ENCODE measurements around the gene CLASRP. TPM values are rescaled to one million over a fixed set of nuclear protein-coding genes. Genes with fewer than 3 reads are reported as not detected.

Gene CLASRP
- total RNA-seq, 1 donor from 2014 or later = 45.6 TPM

DNA sequence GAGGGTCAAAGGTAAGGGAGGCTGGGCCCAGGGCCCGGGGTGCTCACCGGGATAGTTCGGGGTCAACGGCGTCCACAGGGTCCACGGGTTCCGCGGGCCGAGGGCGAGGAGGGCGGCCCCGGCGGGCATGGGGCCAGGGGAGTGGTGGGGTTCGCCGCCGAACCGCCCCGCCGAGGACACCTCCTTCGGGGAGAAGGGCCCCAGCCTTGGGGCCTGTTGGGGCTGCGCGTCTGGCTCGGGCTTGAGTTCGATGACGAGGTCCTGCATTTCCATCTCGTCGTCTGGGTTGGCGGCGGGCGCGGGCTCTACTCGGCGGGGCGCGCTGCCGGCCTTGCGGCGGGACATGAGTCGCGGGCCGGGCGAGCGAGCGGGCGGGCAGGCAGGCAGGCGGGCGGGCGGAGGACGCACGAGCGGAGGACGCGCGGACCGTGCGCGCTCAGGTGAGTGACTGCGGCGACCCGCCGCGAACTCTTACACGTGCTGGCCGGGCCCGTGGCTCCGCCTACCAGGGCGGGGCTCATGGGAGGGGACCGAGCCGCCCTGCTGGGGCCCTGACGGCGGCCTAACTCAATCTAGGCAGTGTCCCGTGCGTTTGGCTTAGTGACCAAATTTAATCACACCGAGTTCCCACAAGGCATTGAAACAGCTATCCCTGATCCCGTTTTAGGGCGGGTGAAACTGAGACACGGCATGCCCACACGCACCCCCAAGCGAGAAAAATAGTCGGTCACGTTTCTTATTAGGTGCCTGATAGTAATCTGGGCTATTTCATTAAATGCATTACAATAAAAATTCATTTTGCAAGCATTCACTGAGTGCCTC, 37.4 kb downstream of the CLASRP start, which contains the start of gene ZNF296:
Gene ZNF296, minus strand, starts transcription at position 450 of the 822 bp plus-strand sequence. Its CDS starts 105 bp downstream, at position 345.
- intact Hi-C loops (cut with DNase I) = loop anchor here (5.0 kb wide), 2 partner anchors 39 to 101 kb away; partner anchors contain the start of genes BLOC1S3, CLASRP and TRAPPC6A
- DNase-seq (ENCODE audit: low spot score) = peak; percentile 91

DNA sequence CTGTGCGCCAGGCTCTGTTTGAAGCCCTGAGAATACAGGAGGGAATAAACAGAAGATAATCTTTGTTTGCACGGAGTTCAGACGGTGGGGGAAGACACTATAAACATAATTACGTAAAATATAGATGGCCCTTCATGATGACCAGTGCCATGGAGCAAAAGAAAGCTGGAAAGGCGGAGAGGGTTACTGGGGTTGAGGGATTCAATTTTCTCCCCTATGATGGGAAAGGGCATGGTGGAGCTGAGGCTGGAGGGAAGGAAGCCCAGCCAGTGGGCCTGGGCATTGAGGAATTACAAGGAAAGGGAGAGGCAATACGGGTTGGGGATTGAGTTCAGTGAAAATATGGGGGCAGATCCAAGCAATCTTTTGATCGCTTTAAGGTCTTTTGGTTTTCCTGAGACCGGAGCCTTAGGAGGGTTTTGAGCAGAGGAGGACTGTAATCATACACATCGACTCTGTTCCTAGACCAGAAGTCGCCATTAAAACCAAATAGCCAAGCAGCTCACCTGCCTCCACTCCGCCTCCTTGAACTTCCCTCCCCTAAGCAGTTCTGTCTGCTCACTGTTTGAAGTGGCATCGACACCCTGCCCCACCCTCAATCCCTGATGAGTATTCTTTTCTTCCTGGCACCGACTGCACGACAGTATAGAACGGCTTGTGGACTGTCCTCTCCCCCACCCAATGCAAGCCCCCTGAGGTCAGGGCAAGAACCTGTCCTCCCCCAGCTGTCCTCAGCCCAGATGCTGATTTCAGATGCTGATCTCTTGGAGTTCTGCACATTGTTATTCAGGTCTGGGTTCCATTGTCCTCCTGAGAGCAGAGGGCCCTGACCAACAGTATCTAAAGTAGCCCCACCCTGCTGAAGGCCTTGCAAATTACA, 38.2 kb downstream of the CLASRP start:
- intact Hi-C loops (cut with DNase I) = loop anchor here (5.0 kb wide), 2 partner anchors 40 to 100 kb away; partner anchors contain the start of genes BLOC1S3, CLASRP and TRAPPC6A
- DNase-seq (ENCODE audit: low spot score) = no peak

DNA sequence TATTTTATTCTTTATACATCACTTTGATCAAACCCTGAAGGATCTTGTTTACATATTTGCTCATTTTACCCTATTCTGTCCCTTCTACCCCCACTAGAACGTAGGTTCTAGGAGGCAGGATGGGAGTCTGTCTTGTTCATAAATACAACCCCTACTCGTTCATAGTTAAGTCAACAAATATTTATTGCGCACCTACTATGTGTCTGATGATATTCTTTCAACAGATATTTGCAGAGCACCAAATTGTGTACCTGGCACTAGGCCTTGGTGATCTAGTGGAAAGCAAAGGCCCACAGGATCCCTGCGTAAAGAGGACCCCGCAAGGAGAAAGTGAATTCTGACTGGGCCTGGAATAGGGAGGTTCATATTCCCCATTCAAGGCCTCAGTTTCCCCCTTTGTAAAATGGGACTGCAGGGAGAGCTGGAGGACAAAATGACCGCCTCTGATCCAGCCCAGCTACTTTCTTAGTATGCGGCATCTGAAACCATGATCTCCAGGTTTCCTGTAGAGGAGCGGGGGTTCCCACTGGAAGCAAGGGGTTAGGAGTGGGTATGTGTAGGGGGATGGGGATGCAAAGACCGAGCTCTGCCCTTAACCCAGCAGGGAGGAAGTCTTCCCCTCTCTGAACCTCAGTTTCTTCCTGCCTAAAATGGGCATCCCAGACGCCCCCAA, 39.7 kb downstream of the CLASRP start:
- DNase-seq (ENCODE audit: low spot score) = no peak
- intact Hi-C loops (cut with DNase I) = loop anchor here (5.0 kb wide), 2 partner anchors 41 to 99 kb away; partner anchors contain the start of genes BLOC1S3, CLASRP and TRAPPC6A

DNA sequence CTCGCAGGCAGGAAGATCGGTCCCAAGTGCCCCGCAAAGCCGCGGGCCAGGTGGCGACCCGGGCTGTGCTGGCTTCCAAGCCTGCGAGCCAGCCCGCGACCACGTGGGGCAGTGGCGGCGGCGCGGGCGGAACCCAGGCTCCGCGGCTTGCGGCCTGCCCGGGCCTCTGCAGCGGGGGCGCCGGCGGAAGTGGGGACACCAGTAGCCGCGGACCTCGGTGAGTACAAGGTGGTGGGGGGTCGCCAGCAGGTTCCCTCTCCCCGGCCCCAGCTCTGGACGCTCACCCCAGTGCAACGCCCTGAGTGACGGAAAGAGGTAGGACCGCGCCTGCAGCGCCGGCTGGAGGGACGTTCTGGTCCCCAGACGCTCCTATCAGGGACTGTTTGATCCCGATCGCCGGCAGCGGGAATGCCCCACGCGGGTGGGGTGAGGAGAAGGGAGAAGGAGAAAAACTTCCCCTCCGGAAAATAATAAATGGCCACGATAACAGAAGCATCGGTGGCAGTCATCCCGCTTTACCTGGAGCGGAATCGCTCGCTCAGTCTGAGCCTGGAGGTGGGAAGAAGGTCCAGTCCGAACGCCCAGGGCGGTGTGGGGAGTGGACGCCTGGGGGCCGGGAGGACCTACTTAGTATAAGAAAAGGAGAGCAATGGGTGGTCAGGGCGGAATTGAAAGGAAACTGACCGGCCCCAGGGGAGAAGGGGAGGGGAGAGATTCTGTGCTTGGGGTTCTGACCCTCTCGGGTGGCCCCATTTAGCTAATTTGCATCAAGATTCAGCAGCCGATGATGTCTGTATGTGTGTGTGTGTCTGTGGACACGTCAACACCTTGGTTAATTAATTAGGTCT, 40.4 kb downstream of the CLASRP start, which contains the start of gene GEMIN7:
Gene GEMIN7, plus strand, starts transcription at position 198 of the 848 bp plus-strand sequence. CDS start 10,855 bp downstream, outside the sequence.
- no peak for DNase-seq (ENCODE audit: low spot score)
- intact Hi-C loops (cut with DNase I) = loop anchor here (5.0 kb wide), 2 partner anchors 42 to 98 kb away; partner anchors contain the start of genes BLOC1S3, CLASRP and TRAPPC6A

DNA sequence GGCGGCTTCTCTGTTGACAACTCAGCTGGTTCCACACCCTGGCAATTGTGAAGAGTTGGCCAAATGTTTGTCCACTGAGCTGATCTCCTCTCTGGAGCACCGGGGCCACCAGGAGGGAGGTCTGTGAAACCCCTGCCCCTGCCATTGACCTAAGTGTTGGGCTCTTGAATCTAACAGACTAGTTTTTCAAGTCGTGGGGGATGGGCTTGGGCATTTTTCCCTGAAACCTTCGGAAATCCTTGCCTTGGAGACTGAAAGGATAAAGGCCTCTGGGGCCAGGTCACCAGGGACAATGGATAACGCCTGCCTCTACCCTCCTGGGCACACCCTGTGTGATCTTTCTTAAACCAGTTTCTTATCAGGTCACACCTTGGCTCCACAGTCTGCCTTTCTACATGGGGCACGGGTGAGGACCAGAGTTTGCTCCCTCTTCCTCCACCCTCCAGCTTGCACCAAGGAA, 41.1 kb downstream of the CLASRP start:
- intact Hi-C loops (cut with DNase I) = loop anchor here (5.0 kb wide), 2 partner anchors 43 to 97 kb away; partner anchors contain the start of genes BLOC1S3, CLASRP and TRAPPC6A
- no peak for DNase-seq (ENCODE audit: low spot score)

DNA sequence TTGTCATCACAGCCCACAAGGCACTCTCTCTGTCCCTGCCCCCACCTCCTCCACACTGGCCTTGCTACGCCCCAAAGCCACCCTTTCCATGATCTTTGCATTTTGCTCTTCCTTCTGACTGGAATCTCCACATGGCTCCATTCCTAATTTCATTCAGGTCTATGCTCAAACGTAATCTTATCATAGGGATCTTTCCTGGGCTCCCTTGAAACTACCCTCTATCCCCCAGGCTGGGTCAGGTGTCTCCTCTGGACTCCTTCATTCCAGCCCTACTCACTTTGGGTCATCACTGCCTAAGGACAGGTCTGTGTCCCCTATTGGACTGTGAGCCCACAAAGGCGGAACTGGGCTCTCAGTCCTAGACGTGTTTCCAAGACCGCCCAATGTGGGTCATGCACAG, 43.3 kb downstream of the CLASRP start:
- DNase-seq (ENCODE audit: low spot score) = no peak
- intact Hi-C loops (cut with DNase I) = no loop called here

DNA sequence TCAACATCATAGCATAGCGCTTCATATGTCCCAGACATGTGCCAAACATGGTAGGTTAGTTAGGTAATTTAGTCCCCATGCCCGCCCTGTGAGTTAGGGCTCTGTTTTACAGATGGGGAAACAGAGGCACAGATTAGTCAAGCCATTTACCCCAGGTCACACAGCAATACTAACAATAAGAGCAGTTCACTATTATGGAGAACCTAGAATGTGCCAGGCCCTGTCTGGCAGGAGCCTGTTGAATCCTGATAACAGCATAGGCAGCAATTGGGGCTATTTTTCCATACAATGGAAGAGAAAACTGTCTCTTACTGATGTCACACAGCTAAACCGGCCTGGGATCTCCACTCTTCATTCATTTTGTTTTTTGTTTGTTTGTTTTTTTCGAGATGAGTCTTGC, 47.6 kb downstream of the CLASRP start:
- no peak for DNase-seq (ENCODE audit: low spot score)
- intact Hi-C loops (cut with DNase I) = no loop called here

DNA sequence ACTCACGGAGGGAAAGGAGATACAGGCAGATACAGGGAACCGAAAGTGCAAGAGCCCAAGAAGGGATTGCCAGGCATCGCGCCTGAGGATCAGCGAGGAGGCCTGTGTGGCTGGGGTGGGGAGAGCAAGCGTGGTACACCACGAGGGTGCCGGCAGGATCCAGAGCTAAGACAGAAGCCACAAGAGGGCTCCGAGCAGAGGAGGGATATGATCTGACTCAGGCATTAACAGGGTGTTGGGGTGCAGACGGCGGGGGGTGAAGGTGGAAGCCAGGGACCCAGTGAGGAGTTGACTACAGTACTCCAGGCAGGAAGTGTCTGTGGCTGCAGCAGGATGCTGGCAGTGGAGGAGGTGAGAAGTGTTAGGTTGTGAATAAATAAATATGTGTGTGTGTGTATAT, 48.7 kb downstream of the CLASRP start:
- DNase-seq (ENCODE audit: low spot score) = no peak
- intact Hi-C loops (cut with DNase I) = no loop called here

DNA sequence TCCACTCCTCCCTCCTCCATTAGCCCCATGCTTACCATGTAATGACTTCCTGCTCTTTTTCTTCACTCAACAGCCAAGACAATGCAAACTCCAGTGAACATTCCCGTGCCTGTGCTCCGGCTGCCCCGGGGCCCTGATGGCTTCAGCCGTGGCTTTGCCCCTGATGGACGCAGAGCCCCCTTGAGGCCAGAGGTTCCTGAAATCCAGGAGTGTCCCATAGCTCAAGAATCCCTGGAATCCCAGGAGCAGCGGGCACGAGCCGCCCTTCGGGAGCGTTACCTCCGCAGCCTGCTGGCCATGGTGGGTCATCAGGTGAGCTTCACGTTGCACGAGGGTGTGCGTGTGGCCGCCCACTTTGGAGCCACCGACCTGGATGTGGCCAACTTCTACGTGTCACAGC, 51.2 kb downstream of the CLASRP start:
- DNase-seq (ENCODE audit: low spot score) = no peak
- intact Hi-C loops (cut with DNase I) = loop anchor here (2.0 to 5.0 kb wide), 2 partner anchors 87 to 159 kb away; partner anchors contain the start of genes BLOC1S3 and TRAPPC6A

DNA sequence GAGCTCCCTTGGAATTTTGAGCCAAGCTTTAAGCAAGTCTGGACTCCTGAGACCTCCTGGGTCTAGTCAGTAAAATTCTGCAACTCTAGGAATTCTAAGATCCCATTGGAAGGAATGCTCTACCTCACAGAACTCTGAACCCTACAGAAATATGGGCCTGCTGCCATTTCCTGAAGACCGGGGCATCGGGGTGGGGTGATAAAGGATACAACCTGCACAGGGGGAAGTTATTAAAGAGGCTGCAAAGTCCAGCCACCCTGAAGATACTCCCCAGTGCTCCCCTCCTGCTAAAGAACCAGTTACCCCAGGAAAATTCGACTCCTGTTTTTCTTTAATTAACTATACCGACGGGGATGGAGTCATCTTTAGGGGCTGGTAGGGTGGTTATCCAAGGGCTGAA, 51.8 kb downstream of the CLASRP start:
- DNase-seq (ENCODE audit: low spot score) = no peak
- intact Hi-C loops (cut with DNase I) = loop anchor here (2.0 to 5.0 kb wide), 2 partner anchors 87 to 158 kb away; partner anchors contain the start of genes BLOC1S3 and TRAPPC6A

DNA sequence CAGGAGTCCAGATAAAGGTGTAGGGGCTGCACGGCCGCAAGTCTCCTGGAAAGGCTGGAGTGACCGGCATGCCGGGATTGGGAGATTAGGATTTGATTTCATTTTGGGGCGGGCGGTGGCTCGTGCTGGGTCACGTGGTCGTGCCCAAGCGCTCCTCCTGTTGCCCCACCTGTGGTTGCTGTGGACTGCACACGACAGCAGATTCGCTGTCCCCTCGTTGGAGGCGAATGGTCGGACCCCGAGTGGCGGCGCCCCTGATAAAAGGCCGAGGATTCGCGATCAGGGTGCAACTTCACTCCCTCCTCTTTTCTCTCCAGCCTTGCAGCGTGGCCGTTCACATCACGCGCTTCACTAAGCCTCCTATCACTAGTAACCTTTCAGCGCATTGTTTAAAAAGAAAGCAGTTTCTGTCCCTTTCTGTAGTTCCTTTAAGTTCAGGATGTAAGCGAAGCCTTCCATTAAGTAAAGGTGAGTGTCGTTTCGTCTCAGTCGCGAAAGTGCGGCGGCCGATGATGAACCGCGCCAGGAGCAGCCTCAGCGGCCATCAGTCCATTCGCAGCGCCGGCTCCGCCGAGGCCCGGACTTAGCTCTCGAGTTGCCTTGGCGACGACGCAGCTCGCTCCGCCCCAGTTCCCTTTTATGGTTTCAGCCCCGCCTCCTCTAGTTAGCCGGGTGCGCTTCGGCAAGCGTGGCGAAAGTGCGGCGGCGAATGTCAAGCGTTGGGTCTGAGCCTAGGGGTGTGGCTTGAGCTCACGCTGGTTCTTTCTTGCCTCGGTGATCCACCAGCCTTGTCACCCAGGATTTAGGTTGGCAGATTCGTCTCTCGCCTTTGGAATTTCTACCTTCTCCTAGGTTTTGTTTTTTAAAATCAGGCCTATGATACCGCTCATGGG, 52.4 kb downstream of the CLASRP start:
- peak; percentile 99 for DNase-seq (ENCODE audit: low spot score)
- intact Hi-C loops (cut with DNase I) = loop anchor here (2.0 to 5.0 kb wide), 2 partner anchors 86 to 158 kb away; partner anchors contain the start of genes BLOC1S3 and TRAPPC6A

DNA sequence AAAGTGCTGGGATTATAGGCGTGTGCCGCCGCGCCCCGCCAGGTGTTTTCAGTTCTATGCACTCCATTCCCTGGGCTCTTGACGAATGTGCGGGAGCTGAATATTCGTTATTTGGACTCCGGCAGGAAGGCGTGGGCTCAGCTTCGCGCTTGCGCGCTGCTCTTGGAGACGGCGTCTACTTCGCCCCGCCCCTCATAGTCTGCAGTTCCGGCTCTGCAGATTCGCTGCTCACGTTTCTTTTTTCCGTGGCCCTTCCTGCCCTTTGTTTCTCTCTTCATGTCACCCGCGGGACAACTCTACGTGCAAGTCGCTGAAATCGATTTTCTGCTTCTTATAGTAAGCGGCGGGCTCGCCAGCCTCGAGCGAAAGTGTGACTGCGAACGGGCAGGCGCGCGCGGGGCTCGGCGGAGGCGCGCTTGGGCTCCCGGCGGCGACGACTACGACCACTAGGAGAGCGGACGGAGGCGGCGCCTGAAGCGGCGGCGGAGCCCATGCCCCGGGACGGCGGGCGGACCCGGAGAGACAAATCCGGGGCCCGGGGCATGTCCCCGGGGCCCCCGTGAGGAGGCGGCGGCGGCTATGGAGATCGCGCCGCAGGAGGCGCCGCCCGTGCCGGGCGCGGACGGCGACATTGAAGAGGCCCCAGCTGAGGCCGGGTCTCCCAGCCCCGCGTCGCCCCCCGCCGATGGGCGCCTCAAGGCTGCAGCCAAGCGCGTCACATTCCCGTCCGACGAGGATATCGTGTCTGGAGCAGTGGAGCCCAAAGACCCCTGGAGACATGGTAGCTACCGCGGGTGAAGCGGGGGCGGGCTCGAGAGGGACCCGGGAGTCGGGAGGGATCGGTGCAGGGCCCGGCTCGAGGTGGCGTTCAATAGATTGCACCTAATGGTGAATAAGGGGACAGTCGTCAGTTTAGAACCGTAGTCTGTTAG, 54.2 kb downstream of the CLASRP start, which contains the start of gene PPP1R37:
Gene PPP1R37, plus strand, starts transcription at position 433 of the 932 bp plus-strand sequence. Its CDS starts 147 bp downstream, at position 580.
- DNase-seq (ENCODE audit: low spot score) = peak; percentile 97

DNA sequence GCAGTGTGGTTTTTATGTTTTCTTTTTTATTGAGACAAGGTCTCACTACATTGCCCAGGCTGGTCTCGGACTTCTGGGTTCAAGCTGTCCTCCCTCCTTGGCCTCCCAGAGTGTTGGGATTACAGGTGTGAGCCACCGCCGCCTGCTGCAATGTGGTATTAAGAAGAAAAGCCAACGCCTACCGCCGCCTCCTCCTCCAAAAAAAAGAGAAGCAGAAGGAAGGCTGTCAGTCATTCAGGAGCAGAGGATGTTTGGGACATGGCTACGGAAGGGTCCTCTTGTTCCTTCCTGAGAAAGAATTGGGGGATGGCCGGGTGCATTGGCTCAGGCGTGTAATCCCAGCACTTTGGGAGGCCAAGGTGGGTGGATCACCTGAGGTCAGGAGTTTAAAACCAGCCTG, 55.3 kb downstream of the CLASRP start:
- no peak for DNase-seq (ENCODE audit: low spot score)
- intact Hi-C loops (cut with DNase I) = loop anchor here (5.0 kb wide), 1 partner anchor 83 kb away; the partner anchor contains the start of genes BLOC1S3 and TRAPPC6A

More for the DNA sequence above, 54.2 kb downstream of the CLASRP start, which contains the start of gene PPP1R37:
- intact Hi-C loops (cut with DNase I) = loop anchor here (5.0 kb wide), 1 partner anchor 84 kb away; the partner anchor contains the start of genes BLOC1S3 and TRAPPC6A

DNA sequence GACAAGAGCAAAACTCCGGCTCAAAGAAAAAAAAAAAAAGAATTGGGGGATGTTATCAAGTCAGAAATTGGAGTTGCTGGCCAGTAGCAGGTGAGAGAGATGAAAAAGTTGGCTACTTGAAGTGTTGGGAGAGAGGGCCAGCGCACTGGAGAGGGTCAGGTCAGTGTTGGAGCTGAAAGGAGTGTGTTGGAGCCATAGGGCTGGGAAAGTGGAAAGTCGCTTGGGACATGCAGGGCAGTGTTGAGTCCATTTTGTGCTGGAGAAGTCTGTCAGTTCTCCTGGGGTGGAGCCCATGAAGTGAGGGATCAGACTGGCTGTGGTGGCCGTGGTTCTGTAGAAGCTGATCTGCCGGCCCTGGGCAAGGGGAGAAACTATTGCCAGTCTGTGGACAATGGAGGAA, 55.9 kb downstream of the CLASRP start:
- DNase-seq (ENCODE audit: low spot score) = no peak
- intact Hi-C loops (cut with DNase I) = loop anchor here (5.0 kb wide), 1 partner anchor 83 kb away; the partner anchor contains the start of genes BLOC1S3 and TRAPPC6A

All from cardiac septum (tissue), 1 donor.